Neutrophil (primary cell): Measurements from ENCODE around the gene AKR1A1.
"Not testable (repeated sequence)": the region's sequence is repeated elsewhere in the genome, so short reads cannot be mapped to it uniquely, and the experiment has no call there.

Source experiments
- H3K27ac ChIP-seq: fragments of 200-600 bp; sonication (generic); 2 replicates; pipeline ENCODE4 v1.5.1; 2016; ENCODE audit warnings: mild to moderate bottlenecking, moderate library complexity
- H3K27me3 ChIP-seq: fragments of 200-600 bp; sonication (generic); 2 replicates; pipeline ENCODE4 v1.6.0; 2016; ENCODE audit warnings: mild to moderate bottlenecking
- H3K36me3 ChIP-seq: fragments of 200-600 bp; sonication (generic); 2 replicates; pipeline ENCODE4 v1.5.1; 2017
- H3K4me1 ChIP-seq, 2 experiments: fragments of 200-600 bp in 1 of 2; sonication (generic) in 1 of 2; 1 replicate in 1 of 2; 2 replicates in 1 of 2; pipeline versions ENCODE4 v1.5.1 to v1.6.1; 2013 to 2016; ENCODE audit warnings: low read depth in 1 of 2, low read length in 1 of 2, mild to moderate bottlenecking in 1 of 2, moderate library complexity in 1 of 2; ENCODE audit not compliant: control insufficient read depth in 1 of 2, insufficient read depth in 1 of 2
- H3K4me3 ChIP-seq, 2 experiments: fragments of 200-600 bp in 1 of 2; sonication (generic) in 1 of 2; 1 replicate in 1 of 2; 2 replicates in 1 of 2; pipeline ENCODE4 v1.5.1; 2013 to 2016; ENCODE audit warnings: low read depth in 1 of 2, low read length in 1 of 2, mild to moderate bottlenecking in 1 of 2, moderate library complexity in 1 of 2
- H3K9me3 ChIP-seq: fragments of 200-600 bp; sonication (generic); 2 replicates; pipeline ENCODE4 v1.5.1; 2016
- TF ChIP-seq, protein P1 (sequence below): fragments of 200-600 bp; sonication (generic); IDR thresholded peaks from 2 replicates; pipeline ENCODE4 v1.5.1; 2016; ENCODE audit warnings: antibody characterized with exemption

Gene AKR1A1

GRCh38 chr1:45516036-45516435, 34.6 kb upstream of the AKR1A1 start:
- Histone ChIP-seq H3K4me1 (peaks cover 4 to 5% of the 10 kb centered on the region in 2 experiments), H3K36me3 (no peaks in the 10 kb centered on the region), H3K9me3 (no peaks in the 10 kb centered on the region), H3K4me3 (no peak overlapping the region), H3K27ac (no peak overlapping the region), H3K27me3 (peaks cover 26% of the 10 kb centered on the region)
- TF ChIP-seq, protein P1, sequence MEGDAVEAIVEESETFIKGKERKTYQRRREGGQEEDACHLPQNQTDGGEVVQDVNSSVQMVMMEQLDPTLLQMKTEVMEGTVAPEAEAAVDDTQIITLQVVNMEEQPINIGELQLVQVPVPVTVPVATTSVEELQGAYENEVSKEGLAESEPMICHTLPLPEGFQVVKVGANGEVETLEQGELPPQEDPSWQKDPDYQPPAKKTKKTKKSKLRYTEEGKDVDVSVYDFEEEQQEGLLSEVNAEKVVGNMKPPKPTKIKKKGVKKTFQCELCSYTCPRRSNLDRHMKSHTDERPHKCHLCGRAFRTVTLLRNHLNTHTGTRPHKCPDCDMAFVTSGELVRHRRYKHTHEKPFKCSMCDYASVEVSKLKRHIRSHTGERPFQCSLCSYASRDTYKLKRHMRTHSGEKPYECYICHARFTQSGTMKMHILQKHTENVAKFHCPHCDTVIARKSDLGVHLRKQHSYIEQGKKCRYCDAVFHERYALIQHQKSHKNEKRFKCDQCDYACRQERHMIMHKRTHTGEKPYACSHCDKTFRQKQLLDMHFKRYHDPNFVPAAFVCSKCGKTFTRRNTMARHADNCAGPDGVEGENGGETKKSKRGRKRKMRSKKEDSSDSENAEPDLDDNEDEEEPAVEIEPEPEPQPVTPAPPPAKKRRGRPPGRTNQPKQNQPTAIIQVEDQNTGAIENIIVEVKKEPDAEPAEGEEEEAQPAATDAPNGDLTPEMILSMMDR = no peak

- peaks cover 9% of the 10 kb centered on the region in 2 experiments for H3K4me1 ChIP-seq
- no peak overlapping the region for H3K27ac ChIP-seq
- TF ChIP-seq, protein P1 = no peak
- no peaks in the 10 kb centered on the region for H3K36me3 ChIP-seq
- peaks cover 30% of the 10 kb centered on the region for H3K27me3 ChIP-seq
- H3K9me3 ChIP-seq = no peaks in the 10 kb centered on the region
- no peak overlapping the region for H3K4me3 ChIP-seq
Measured at GRCh38 chr1:45516465-45516864, 34.2 kb upstream of the AKR1A1 start.

DNA sequence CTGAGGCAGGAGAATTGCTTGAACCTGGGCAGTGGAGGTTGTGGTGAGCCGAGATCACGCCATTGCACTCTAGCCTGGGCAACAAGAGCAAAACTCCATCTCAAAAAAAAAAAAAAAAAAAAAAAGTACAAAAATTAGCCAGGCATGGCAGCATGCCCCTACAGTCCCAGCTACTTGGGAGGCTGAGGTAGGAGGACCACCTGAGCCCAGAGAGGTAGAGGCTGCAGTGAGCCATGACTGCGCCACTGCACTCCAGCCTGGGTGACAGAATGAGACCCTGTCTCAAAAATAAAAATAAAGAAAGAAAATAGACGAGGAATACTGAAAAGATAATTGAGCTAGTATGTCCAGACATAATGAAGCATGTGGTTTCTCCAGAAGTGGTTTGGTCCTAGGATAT, 32.3 kb upstream of the AKR1A1 start:
- Histone ChIP-seq H3K27me3 (peaks cover 49% of the 10 kb centered on the region), H3K4me1 (peaks cover 15 to 18% of the 10 kb centered on the region in 2 experiments)
- H3K36me3 ChIP-seq, H3K27ac ChIP-seq, H3K9me3 ChIP-seq, H3K4me3 ChIP-seq: not testable (repeated sequence)

DNA sequence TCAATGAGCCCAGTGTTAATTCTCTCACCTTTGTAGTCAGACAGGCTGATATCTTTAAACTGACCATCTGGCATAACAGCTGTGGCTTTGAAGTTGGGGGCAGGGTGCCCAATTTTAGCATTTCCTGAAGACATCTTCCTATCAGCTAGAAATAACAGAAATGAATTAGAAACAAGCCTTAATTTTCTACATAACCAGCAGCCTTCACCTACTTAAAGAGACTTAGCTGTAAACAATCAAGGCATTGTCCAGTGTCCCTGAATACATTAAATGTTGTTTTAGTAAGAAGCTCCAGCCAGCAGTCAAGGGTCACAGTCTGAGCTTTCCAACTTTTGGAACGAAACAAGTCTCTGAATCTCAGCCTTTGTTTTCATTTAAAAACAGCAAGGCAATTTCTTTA, 31.7 kb upstream of the AKR1A1 start:
- H3K4me3 ChIP-seq = no peak overlapping the region
- TF ChIP-seq, protein P1 = no peak
- no peak overlapping the region for H3K27ac ChIP-seq

GRCh38 chr1:45519774-45520173, 30.9 kb upstream of the AKR1A1 start:
- not testable (repeated sequence) for H3K27ac ChIP-seq, H3K9me3 ChIP-seq, H3K4me3 ChIP-seq, H3K36me3 ChIP-seq
- peaks cover 64% of the 10 kb centered on the region for H3K27me3 ChIP-seq
- peaks cover 15 to 18% of the 10 kb centered on the region in 2 experiments for H3K4me1 ChIP-seq

More for the DNA sequence above, 31.7 kb upstream of the AKR1A1 start:
- Histone ChIP-seq H3K4me1 (peaks cover 15 to 18% of the 10 kb centered on the region in 2 experiments), H3K27me3 (peaks cover 55% of the 10 kb centered on the region), H3K36me3 (no peaks in the 10 kb centered on the region), H3K9me3 (no peaks in the 10 kb centered on the region)

DNA sequence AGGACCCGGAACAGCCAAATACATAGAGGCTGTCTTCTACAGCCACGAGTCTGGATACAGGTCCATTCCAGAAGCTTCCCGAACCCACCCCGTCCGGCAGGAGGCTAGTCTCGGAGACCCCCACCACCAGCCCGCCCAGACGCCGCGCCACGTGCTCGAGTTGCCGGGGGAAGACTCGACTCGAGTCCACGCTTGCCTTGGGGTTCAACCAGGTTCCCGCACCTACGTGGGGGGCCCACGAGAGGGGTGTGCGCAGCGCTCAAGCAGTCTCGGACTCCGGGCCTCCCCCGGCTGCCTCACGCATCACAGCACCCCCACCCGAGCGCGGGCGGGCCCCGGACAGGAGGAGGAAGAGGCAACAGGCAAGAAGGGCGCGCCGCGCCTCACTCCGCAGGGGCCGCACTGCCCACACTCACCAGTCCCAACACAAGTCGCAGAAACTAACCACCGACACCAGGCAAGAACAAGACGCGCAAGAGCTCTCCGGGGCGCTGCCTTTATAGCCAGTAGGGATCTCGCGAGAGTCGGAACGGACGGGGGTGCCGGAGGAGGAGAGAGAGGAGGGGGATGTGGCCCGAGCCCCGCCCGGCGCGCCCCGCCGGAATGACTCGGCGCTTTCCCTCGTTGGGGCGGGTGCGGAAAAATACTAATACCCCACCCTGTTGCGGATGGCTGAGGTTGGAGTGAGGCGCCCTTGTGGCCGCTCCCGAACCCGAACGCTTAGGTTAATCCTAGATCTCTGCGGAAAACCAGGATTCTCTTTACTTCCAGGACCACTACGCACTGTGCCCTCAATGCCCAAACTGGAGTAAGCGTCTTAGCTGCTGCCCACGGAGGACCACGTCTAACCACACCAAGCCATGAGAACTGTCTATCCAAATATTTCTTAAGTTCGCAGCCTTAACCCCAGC, 29.0 kb upstream of the AKR1A1 start, which contains the start of gene PRDX1:
Gene PRDX1, minus strand, starts transcription at position 472 of the 911 bp plus-strand sequence. CDS start 2,841 bp downstream, outside the sequence.
- TF ChIP-seq, protein P1 = peak; percentile 23
- Histone ChIP-seq H3K27me3 (peaks cover 82% of the 10 kb centered on the region), H3K4me3 (peak within 1 kb of the TSS; percentile 67 to 70), H3K36me3 (no peaks in the 10 kb centered on the region), H3K4me1 (peaks cover 15 to 18% of the 10 kb centered on the region in 2 experiments), H3K27ac (no peak within 1 kb of the TSS), H3K9me3 (no peaks in the 10 kb centered on the region)
